AG10803 (cell line): ENCODE results near the gene KCNA5.
A peak's percentile ranks its signal among the peaks of the same experiment; 100 is the strongest.

Source experiments
- DNase-seq: peaks from one replicate; pipeline ENCODE4 v3.0.0; 2010; ENCODE audit warnings: low read depth
- H3K4me3 ChIP-seq: 2 replicates; pipeline ENCODE4 v1.5.1; 2011; ENCODE audit warnings: mild to moderate bottlenecking, low read length, control low read depth
- CTCF ChIP-seq: conservative IDR thresholded peaks from 2 replicates; pipeline ENCODE4 v1.5.1; 2011; ENCODE audit warnings: mild to moderate bottlenecking, low read length, control low read depth, inconsistent platforms

KCNA5 gene

GRCh38 chr12:5043589-5044419 is at the start of gene KCNA5:
KCNA5 (plus strand) TSS chr12:5043879; CDS start chr12:5044148, 269 bp downstream.
- no peak within 1 kb of the TSS for H3K4me3 ChIP-seq
- no peak for DNase-seq
- TF ChIP-seq CTCF, result no peak

- DNase-seq, result no peak
- no peak overlapping the region for H3K4me3 ChIP-seq
- no peak for TF ChIP-seq CTCF
Measured at GRCh38 chr12:4994622-4995021, 49.1 kb upstream of the KCNA5 start.

- no peak for DNase-seq
- no peak for TF ChIP-seq CTCF
- no peak overlapping the region for H3K4me3 ChIP-seq
Measured at GRCh38 chr12:4996714-4997113, 47.0 kb upstream of the KCNA5 start.

- no peak for TF ChIP-seq CTCF
- H3K4me3 ChIP-seq, result no peak overlapping the region
- peak; percentile 92 for DNase-seq
Measured at GRCh38 chr12:4997939-4998338, 45.7 kb upstream of the KCNA5 start.

- TF ChIP-seq CTCF, result no peak
- no peak overlapping the region for H3K4me3 ChIP-seq
- DNase-seq, result no peak
Measured at GRCh38 chr12:5000204-5000603, 43.5 kb upstream of the KCNA5 start.

- DNase-seq, result no peak
- no peak for TF ChIP-seq CTCF
- H3K4me3 ChIP-seq, result no peak overlapping the region
Measured at GRCh38 chr12:5000658-5001385, 42.9 kb upstream of the KCNA5 start.

GRCh38 chr12:5003025-5003666 is 40.5 kb upstream of the KCNA5 start:
- DNase-seq, result peak; percentile 59
- H3K4me3 ChIP-seq, result no peak overlapping the region
- peak; percentile 100 for TF ChIP-seq CTCF
